NT2/D1 (cell line): ENCODE data around the gene ARHGAP30.

Experiments used
- DNase-seq: peaks from one replicate; pipeline ENCODE4 v3.0.0-alpha.2; 2011; ENCODE audit warnings: low read depth, low spot score
- H3K27me3 ChIP-seq: 2 replicates; pipeline ENCODE4 v1.6.0; 2011; ENCODE audit warnings: mild to moderate bottlenecking; ENCODE audit not compliant: insufficient read length, insufficient read depth
- H3K36me3 ChIP-seq: 2 replicates; pipeline ENCODE4 v1.6.1; 2011; ENCODE audit warnings: mild to moderate bottlenecking, low read length, mixed read lengths; ENCODE audit not compliant: insufficient read depth, insufficient read length
- H3K4me1 ChIP-seq: 2 replicates; pipeline ENCODE4 v1.5.1; 2011; ENCODE audit not compliant: insufficient read depth, insufficient read length
- H3K4me3 ChIP-seq: 2 replicates; pipeline ENCODE4 v1.5.1; 2011; ENCODE audit warnings: low read depth; ENCODE audit not compliant: insufficient read length
- H3K9ac ChIP-seq: 2 replicates; pipeline ENCODE4 v1.6.0; 2011; ENCODE audit warnings: low read depth; ENCODE audit not compliant: insufficient read length
- H3K9me3 ChIP-seq: 2 replicates; pipeline ENCODE4 v1.5.1; 2011; ENCODE audit warnings: mild to moderate bottlenecking, low read length; ENCODE audit not compliant: insufficient read depth
- SUZ12 ChIP-seq: IDR thresholded peaks from 2 replicates; pipeline ENCODE4 v1.6.1; 2011; ENCODE audit not compliant: insufficient read length, insufficient read depth; ENCODE audit errors: extremely low read depth
- YY1 ChIP-seq: IDR thresholded peaks from 2 replicates; pipeline ENCODE4 v1.6.1; 2011; ENCODE audit not compliant: insufficient read length, insufficient read depth
- ZNF274 ChIP-seq: IDR thresholded peaks from 2 replicates; pipeline ENCODE4 v1.6.1; 2011; ENCODE audit warnings: mild to moderate bottlenecking, low read depth, low read length

The ARHGAP30 gene

DNA sequence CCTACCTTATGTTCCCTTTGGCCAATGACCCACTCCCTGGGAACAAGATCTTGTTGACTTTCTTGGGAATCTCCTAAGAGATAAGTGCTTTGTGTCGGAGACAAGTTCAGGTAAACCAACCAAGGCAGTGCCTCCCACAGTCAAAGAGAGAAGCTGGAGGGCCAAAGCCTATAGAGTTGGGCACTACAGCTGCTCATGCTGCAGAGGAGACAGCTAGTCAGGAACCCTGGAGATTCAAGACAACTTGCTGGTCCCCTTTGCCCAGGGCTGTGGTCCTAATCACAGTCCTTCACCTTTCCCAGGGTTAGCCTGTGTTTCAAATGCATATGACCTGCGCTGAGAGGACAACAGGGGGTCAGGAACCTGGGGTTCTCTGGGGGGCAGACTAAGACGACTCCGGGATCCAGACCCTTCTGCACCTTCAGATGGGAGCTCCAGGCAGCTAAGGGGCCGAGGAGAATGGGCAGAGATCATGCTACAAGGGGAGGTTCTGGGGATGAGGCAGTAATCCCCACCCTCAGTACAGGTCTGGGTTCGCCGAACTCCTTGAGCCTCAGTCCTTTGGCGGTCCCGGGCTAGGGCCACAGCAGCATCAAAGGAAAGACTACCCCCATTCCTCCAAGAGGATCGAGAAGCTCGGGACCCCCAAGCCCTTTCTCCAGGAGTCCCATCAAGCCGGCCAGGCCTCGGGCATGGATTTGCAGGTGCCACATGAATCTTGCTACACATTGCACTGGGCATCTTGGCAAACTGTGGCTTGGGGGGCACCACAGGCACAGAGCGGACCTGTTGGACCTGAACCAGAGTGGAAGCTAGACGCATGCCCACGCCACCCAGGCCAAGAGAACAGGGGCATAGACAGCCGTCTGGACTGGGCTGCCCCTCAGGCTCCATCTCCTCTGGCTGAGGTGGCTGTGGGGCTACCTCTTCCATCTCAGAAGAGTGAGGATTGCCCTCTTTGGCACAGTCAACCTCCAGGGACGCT is 22.0 kb downstream of the ARHGAP30 start:
- Histone ChIP-seq H3K27me3 (no peaks in the 10 kb centered on the region), H3K4me3 (no peak overlapping the region), H3K9ac (no peak overlapping the region), H3K36me3 (peaks cover 24% of the 10 kb centered on the region), H3K4me1 (no peaks in the 10 kb centered on the region), H3K9me3 (peaks cover 40% of the 10 kb centered on the region)
- TF ChIP-seq ZNF274 (no peak), SUZ12 (no peak)
- DNase-seq, result no peak

DNA sequence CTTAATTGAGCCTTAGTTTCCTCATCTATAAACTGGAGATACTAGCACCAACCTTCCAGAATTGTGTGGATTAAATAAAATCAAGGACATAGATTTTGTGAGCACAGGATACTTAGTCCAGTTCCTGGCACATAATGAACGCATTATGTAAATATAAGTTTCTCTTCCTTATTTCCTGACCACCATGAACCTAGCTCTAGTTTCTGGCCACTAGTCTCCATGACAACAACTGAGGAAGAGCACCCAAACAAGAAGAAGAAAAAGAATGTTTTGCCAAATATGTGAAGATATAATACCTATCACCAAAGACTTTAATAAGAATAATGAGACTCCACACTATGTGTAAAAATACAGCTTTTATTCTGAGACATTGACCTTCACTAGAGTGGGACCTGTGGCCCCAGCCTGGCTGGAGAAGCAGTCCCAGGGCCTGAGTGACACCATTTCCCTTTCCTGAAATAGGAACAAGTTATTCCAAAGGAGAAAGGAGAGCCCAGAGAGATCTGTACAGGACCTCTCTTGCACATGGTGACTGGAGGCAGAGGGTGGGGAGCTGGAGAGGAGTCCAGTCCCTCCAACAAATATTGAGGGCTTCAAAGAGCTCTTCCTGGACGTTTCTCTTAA is 23.0 kb downstream of the ARHGAP30 start:
- H3K9me3 ChIP-seq, result peaks cover 40% of the 10 kb centered on the region
- TF ChIP-seq YY1, result no peak
- TF ChIP-seq SUZ12, result no peak
- no peak for TF ChIP-seq ZNF274
- H3K4me3 ChIP-seq, result peak overlapping the region; percentile 86
- no peak for DNase-seq
- no peaks in the 10 kb centered on the region for H3K4me1 ChIP-seq
- peaks cover 34% of the 10 kb centered on the region for H3K36me3 ChIP-seq
- H3K27me3 ChIP-seq, result no peaks in the 10 kb centered on the region
- H3K9ac ChIP-seq, result no peak overlapping the region

- peaks cover 41% of the 10 kb centered on the region for H3K36me3 ChIP-seq
- no peak for TF ChIP-seq SUZ12
- TF ChIP-seq YY1, result peak; percentile 97
These were observed 23.7 kb downstream of the ARHGAP30 start, which contains the start of gene USF1 for GRCh38 chr1:161045736-161046604. Gene USF1, minus strand, starts transcription at chr1:161045977. Its CDS starts 2,702 bp downstream, at chr1:161043275.

GRCh38 chr1:161044908-161045735 is 24.6 kb downstream of the ARHGAP30 start:
- Histone ChIP-seq H3K27me3 (no peaks in the 10 kb centered on the region), H3K4me3 (peak overlapping the region; percentile 86), H3K36me3 (peaks cover 49% of the 10 kb centered on the region), H3K9ac (peak overlapping the region; percentile 95), H3K4me1 (peaks cover 2% of the 10 kb centered on the region), H3K9me3 (peaks cover 39% of the 10 kb centered on the region)
- no peak for TF ChIP-seq SUZ12
- no peak for TF ChIP-seq YY1
- no peak for TF ChIP-seq ZNF274
- peak; percentile 28 for DNase-seq

More at GRCh38 chr1:161045736-161046604, 23.7 kb downstream of the ARHGAP30 start, which contains the start of gene USF1:
- peaks cover 2% of the 10 kb centered on the region for H3K4me1 ChIP-seq
- H3K9me3 ChIP-seq, result peaks cover 40% of the 10 kb centered on the region
- H3K4me3 ChIP-seq, result peak within 1 kb of the TSS; percentile 86
- peak; percentile 99 for DNase-seq
- no peaks in the 10 kb centered on the region for H3K27me3 ChIP-seq
- peak within 1 kb of the TSS; percentile 95 for H3K9ac ChIP-seq

DNA sequence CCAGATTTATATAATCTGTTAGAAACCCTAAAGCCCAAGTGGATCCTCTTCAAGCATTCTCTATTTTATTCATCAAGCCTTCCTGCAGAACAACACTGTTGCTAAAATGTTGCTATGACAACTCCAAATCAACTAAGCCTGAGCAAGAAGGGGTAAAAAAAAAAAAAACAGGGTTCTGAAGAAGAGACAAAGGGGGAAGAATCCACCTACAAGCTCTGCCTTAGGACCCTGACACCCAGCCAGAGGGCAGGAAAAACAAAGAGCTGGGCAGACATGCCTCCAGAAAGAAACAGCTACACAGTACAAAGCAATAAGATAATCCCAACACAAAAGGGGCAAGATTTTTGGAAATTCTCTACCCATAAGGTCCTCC is 25.2 kb downstream of the ARHGAP30 start:
- H3K4me3 ChIP-seq, result peak overlapping the region; percentile 86
- peaks cover 54% of the 10 kb centered on the region for H3K36me3 ChIP-seq
- H3K4me1 ChIP-seq, result peaks cover 2% of the 10 kb centered on the region
- DNase-seq, result no peak
- H3K9me3 ChIP-seq, result peaks cover 33% of the 10 kb centered on the region
- H3K9ac ChIP-seq, result peak overlapping the region; percentile 95
- no peaks in the 10 kb centered on the region for H3K27me3 ChIP-seq
- TF ChIP-seq YY1 (no peak), ZNF274 (no peak), SUZ12 (no peak)

- no peaks in the 10 kb centered on the region for H3K27me3 ChIP-seq
- H3K9me3 ChIP-seq, result no peaks in the 10 kb centered on the region; the same call in 1 of the 2 replicates
- peaks cover 2% of the 10 kb centered on the region for H3K4me1 ChIP-seq
- no peak for DNase-seq
- no peak overlapping the region for H3K4me3 ChIP-seq
- TF ChIP-seq YY1 (no peak), SUZ12 (no peak), ZNF274 (no peak)
- no peak overlapping the region for H3K9ac ChIP-seq
- peaks cover 61% of the 10 kb centered on the region for H3K36me3 ChIP-seq
These were observed 30.1 kb downstream of the ARHGAP30 start for GRCh38 chr1:161039546-161039945.
